CD4-positive, alpha-beta T cell (primary cell): ENCODE data around the gene TSHZ2. TPM values are rescaled to one million over a fixed set of nuclear protein-coding genes. Genes with fewer than 3 reads are reported as not detected.

Experiments
- ATAC-seq: fragments of 200-7000 bp; cut with Tn5 transposase; one replicate; pipeline ENCODE4 v1.10.0; 2022; ENCODE audit warnings: mild to moderate bottlenecking; ENCODE audit not compliant: poor library complexity
- CTCF ChIA-PET: fragments of 350-600 bp; sonication (Branson Sonifier 250); formaldehyde crosslinking; loops from one replicate; lab custom pipeline; 2021; ENCODE audit warnings: antibody characterized with exemption, inconsistent platforms; lab: Charles Lee
- POLR2A ChIA-PET: fragments of 350-600 bp; sonication (Branson Sonifier 250); formaldehyde crosslinking; loops from one replicate; lab custom pipeline; 2021; ENCODE audit warnings: antibody characterized with exemption, inconsistent platforms; lab: Charles Lee
- DNase-seq, 14 experiments: peaks; one replicate each; pipeline ENCODE4 v3.0.0-alpha.2; 2013 to 2020; ENCODE audit warnings: mixed read lengths in 2 of 14
- H3K27ac ChIP-seq, 2 donors: one replicate each; pipeline versions ENCODE4 v1.5.1 to v1.7.0; 2013; ENCODE audit warnings: low read length in 2 of 2, low read depth in 1 of 2, mild to moderate bottlenecking in 1 of 2
- H3K27me3 ChIP-seq, 2 experiments: 1 replicate in 1 of 2; 2 replicates in 1 of 2; pipeline versions ENCODE4 v1.6.1 to v1.7.0; 2013; ENCODE audit warnings: low read length in 2 of 2, control low read depth in 1 of 2, mild to moderate bottlenecking in 1 of 2, moderate library complexity in 1 of 2; ENCODE audit not compliant: insufficient read depth in 2 of 2, control insufficient read depth in 1 of 2
- H3K36me3 ChIP-seq: one replicate; pipeline ENCODE4 v1.6.1; 2013; ENCODE audit warnings: low read length, control low read depth; ENCODE audit not compliant: insufficient read depth
- H3K4me1 ChIP-seq: one replicate; pipeline ENCODE4 v1.6.1; 2013; ENCODE audit warnings: low read length, control low read depth; ENCODE audit not compliant: insufficient read depth
- H3K4me3 ChIP-seq: one replicate; pipeline ENCODE4 v1.5.1; 2013; ENCODE audit warnings: mild to moderate bottlenecking, low read length, moderate library complexity
- H3K9me3 ChIP-seq, 2 experiments: 1 replicate in 1 of 2; 2 replicates in 1 of 2; pipeline versions ENCODE4 v1.6.1 to v1.7.0; 2013; ENCODE audit warnings: low read length in 2 of 2, mild to moderate bottlenecking in 2 of 2, control low read depth in 1 of 2, moderate library complexity in 1 of 2; ENCODE audit not compliant: control insufficient read depth in 1 of 2, insufficient read depth in 1 of 2
- H3K27ac Mint-ChIP-seq: one replicate; pipeline ENCODE4 v1.8.0; 2020; ENCODE audit warnings: mixed read lengths
- H3K27me3 Mint-ChIP-seq: one replicate; pipeline ENCODE4 v1.8.0; 2021; ENCODE audit warnings: mixed read lengths
- H3K36me3 Mint-ChIP-seq: one replicate; pipeline ENCODE4 v1.8.0; 2021; ENCODE audit warnings: low read depth, mixed read lengths
- H3K4me1 Mint-ChIP-seq: one replicate; pipeline ENCODE4 v1.8.0; 2021; ENCODE audit warnings: low read depth, mixed read lengths
- H3K4me3 Mint-ChIP-seq: one replicate; pipeline ENCODE4 v1.8.0; 2020; ENCODE audit warnings: mild to moderate bottlenecking, mixed read lengths
- H3K9me3 Mint-ChIP-seq: one replicate; pipeline ENCODE4 v1.8.0; 2020; ENCODE audit warnings: mixed read lengths
- intact Hi-C, 2 experiments: fragments of 100-400 bp; cut with DNase I in 1 of 2; cut with micrococcal nuclease in 1 of 2; formaldehyde crosslinking; loops; one replicate each; pipeline versions ENCODE4 v1.15.1 to v1.9.0; 2023 to 2025; cut with DNase I, micrococcal nuclease
- total RNA-seq, 174 experiments: library from RNA in 2 of 174; stranded (reverse) in 2 of 174; gene quantifications; one replicate each; pipeline ENCODE4 v1.2.3 and lab custom pipeline; 2021 to 2026
- TF ChIP-seq, protein P1 (sequence below): fragments of 200-600 bp; IDR thresholded peaks from one replicate; pipeline ENCODE4 v1.8.0; 2022; ENCODE audit warnings: antibody characterized with exemption, mild to moderate bottlenecking

The TSHZ2 gene
- total RNA-seq, 2 experiments from 2014 or later, result 26.1 to 27.4 TPM

DNA sequence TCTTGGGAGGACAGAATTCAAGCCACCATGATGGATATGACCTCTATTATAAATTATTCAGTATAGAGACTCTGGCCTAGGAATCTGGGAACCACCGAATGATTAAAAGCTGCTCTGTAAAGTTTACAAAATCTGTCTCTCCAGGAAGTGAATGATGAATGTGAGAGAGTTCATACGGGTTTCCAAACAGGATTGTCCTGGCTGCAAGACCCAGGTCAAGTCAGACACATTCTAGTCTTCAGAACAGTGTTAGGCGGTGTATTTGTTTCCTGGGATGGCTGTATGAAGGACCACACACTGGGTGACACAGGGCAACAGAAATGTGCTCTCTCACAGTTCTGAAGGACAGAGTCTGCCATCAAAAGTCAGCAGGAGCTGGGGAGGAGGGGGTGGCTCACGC, 399.1 kb downstream of the TSHZ2 start:
- CTCF ChIA-PET, result no interaction called here
- Mint-ChIP-seq H3K4me3 (no peak overlapping the region), H3K27me3 (no peaks in the 10 kb centered on the region), H3K9me3 (peaks cover 2% of the 10 kb centered on the region), H3K36me3 (peaks cover 4% of the 10 kb centered on the region), H3K4me1 (peaks cover 11% of the 10 kb centered on the region), H3K27ac (no peak overlapping the region)
- no peak overlapping the region for H3K4me3 ChIP-seq
- TF ChIP-seq, protein P1, sequence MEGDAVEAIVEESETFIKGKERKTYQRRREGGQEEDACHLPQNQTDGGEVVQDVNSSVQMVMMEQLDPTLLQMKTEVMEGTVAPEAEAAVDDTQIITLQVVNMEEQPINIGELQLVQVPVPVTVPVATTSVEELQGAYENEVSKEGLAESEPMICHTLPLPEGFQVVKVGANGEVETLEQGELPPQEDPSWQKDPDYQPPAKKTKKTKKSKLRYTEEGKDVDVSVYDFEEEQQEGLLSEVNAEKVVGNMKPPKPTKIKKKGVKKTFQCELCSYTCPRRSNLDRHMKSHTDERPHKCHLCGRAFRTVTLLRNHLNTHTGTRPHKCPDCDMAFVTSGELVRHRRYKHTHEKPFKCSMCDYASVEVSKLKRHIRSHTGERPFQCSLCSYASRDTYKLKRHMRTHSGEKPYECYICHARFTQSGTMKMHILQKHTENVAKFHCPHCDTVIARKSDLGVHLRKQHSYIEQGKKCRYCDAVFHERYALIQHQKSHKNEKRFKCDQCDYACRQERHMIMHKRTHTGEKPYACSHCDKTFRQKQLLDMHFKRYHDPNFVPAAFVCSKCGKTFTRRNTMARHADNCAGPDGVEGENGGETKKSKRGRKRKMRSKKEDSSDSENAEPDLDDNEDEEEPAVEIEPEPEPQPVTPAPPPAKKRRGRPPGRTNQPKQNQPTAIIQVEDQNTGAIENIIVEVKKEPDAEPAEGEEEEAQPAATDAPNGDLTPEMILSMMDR, result no peak
- DNase-seq (no peak), ATAC-seq (no peak)
- POLR2A ChIA-PET, result no interaction called here
- intact Hi-C loops, result no loop called here
- no peak overlapping the region for H3K27ac ChIP-seq
- no peaks in the 10 kb centered on the region for H3K4me1 ChIP-seq
- no peaks in the 10 kb centered on the region for H3K9me3 ChIP-seq
- H3K27me3 ChIP-seq, result no peaks in the 10 kb centered on the region
- no peaks in the 10 kb centered on the region for H3K36me3 ChIP-seq

DNA sequence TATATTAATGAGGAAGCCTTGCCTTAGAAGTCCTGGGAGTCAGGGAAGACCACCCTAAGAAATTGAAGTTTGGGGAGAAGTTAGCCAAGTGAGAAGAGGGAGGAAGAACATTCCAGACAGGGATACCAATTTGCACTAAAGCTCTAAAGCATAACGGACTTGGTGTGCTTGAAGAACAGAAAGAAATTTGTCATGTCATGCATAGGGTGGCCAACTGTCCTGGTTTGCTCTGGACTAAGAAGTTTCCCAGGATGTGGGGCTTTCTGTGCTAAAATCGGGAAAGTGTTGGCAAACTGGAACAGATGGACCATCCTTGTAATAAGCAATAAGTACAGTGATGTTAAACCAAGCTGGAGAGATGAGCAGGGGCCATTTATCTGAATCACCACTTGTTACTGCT, 403.9 kb downstream of the TSHZ2 start:
- Mint-ChIP-seq H3K4me3 (no peak overlapping the region), H3K36me3 (peaks cover 4% of the 10 kb centered on the region), H3K27ac (no peak overlapping the region), H3K4me1 (peaks cover 2% of the 10 kb centered on the region), H3K27me3 (no peaks in the 10 kb centered on the region), H3K9me3 (peaks cover 2% of the 10 kb centered on the region)
- intact Hi-C loops, result no loop called here
- H3K36me3 ChIP-seq, result no peaks in the 10 kb centered on the region
- no peak for DNase-seq
- ATAC-seq, result no peak
- H3K27me3 ChIP-seq, result no peaks in the 10 kb centered on the region
- no peaks in the 10 kb centered on the region for H3K4me1 ChIP-seq
- H3K27ac ChIP-seq, result no peak overlapping the region
- ChIA-PET POLR2A (no interaction called here), CTCF (no interaction called here)
- no peak overlapping the region for H3K4me3 ChIP-seq
- TF ChIP-seq, protein P1, result no peak
- H3K9me3 ChIP-seq, result no peaks in the 10 kb centered on the region

DNA sequence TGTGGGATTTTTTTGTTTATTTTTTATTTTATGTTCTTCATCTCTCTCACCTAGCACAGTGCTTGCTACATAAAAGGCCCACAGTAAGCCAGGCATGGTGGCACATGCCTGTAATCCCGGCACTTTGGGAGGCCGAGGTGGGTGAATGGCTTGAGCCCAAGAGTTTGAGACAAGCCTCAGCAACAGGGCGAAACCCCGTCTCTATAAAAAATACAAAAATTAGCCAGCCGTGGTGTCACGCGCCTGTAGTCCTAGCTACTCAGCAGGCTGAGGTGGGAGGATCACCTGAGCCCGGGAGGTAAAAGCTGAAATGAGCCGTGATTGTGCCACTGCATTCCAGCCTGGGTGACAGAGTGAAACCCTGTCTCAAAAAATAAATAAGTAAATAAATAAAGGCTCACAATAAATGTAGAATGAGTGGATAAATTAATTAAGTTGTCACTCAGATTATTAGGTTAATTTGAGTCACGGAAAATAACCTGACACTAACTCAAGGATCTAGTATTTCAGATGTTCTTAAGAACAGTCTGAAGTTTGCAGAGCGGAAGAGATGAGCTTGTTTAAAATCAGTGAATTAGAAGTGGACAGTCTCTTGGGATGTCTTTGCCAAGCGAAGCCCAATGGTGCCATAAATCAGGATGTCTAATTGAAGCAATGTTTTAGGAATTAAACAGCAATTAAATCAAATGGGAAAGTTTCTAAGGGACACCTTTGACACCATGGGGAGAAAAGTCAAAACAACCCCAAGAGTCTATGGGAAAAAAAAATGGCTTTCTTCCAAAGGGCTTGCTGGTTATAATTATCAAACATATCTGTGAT, 407.1 kb downstream of the TSHZ2 start:
- no peak for ATAC-seq
- Histone ChIP-seq H3K36me3 (no peaks in the 10 kb centered on the region), H3K27me3 (no peaks in the 10 kb centered on the region), H3K4me1 (no peaks in the 10 kb centered on the region), H3K4me3 (no peak overlapping the region), H3K27ac (no peak overlapping the region), H3K9me3 (no peaks in the 10 kb centered on the region)
- ChIA-PET POLR2A (no interaction called here), CTCF (no interaction called here)
- Mint-ChIP-seq H3K36me3 (peaks cover 4% of the 10 kb centered on the region), H3K9me3 (peaks cover 2% of the 10 kb centered on the region), H3K4me3 (no peak overlapping the region), H3K27ac (no peak overlapping the region), H3K27me3 (no peaks in the 10 kb centered on the region), H3K4me1 (no peaks in the 10 kb centered on the region)
- DNase-seq, result no peak
- intact Hi-C loops, result no loop called here
- TF ChIP-seq, protein P1, result no peak
